ENCODE measurements around the gene SCAMP3. TPM values are rescaled to one million over a fixed set of nuclear protein-coding genes. Genes with fewer than 3 reads are reported as not detected.

SCAMP3 gene
- total and polyA plus RNA-seq, 10 of the 15 experiments (the other 5 are each of a cell fraction or from before 2014, with no cell fraction given): 17.2 to 133 (median 87.3) TPM

DNA sequence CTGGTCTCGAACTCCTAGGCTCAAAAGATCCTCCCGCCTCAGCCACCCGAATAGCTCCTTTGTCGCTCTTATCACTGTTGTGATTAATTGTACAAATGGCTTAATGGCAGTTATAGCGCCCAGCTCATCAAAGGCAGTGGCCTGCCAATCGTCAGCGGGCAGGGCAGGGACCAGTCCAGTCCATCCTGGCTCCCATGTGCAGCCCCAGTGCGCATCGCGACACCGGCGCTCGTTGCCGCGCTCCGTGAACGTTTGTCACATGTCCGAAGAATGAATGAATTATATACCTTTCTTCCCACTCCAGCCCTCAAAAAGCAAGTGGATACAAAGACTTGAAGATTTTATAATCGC, 35.3 kb downstream of the SCAMP3 start (continued):
- TF ChIP-seq HSF1 (IDR thresholded peaks at IDR 0.05; ENCODE audit: low read depth, low read length): no peak
- TF ChIP-seq, protein P1, sequence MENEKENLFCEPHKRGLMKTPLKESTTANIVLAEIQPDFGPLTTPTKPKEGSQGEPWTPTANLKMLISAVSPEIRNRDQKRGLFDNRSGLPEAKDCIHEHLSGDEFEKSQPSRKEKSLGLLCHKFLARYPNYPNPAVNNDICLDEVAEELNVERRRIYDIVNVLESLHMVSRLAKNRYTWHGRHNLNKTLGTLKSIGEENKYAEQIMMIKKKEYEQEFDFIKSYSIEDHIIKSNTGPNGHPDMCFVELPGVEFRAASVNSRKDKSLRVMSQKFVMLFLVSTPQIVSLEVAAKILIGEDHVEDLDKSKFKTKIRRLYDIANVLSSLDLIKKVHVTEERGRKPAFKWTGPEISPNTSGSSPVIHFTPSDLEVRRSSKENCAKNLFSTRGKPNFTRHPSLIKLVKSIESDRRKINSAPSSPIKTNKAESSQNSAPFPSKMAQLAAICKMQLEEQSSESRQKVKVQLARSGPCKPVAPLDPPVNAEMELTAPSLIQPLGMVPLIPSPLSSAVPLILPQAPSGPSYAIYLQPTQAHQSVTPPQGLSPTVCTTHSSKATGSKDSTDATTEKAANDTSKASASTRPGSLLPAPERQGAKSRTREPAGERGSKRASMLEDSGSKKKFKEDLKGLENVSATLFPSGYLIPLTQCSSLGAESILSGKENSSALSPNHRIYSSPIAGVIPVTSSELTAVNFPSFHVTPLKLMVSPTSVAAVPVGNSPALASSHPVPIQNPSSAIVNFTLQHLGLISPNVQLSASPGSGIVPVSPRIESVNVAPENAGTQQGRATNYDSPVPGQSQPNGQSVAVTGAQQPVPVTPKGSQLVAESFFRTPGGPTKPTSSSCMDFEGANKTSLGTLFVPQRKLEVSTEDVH (IDR thresholded peaks at IDR 0.05; ENCODE audit: low read depth, partially characterized antibody): no peak
- no peak for TF ChIP-seq EZH2 (IDR thresholded peaks at IDR 0.05; ENCODE audit: borderline replicate concordance, control insufficient read depth, low read depth, low read length)
- TF ChIP-seq FOXM1 (IDR thresholded peaks at IDR 0.05; ENCODE audit: low read depth, low read length): no peak
- TF ChIP-seq MTA3 (IDR thresholded peaks at IDR 0.05; ENCODE audit: borderline replicate concordance, low read length): 0 out of 2 replicates have a peak, but pooled peaks have one; percentile 46
- no peak for TF ChIP-seq MEF2B (IDR thresholded peaks at IDR 0.05; ENCODE audit: partially characterized antibody, poor library complexity, severe bottlenecking)
- TF ChIP-seq ETV6 (conservative IDR thresholded peaks at IDR 0.05 in 1 of 2, IDR thresholded peaks at IDR 0.05 in 1 of 2; ENCODE audit: borderline replicate concordance in 1 of 2, low read depth in 1 of 2): no peak
- peak; percentile 18; the same call in 1 of the 2 replicates for TF ChIP-seq SIN3A (IDR thresholded peaks at IDR 0.05; ENCODE audit: low read depth, low read length)
- TF ChIP-seq NBN (IDR thresholded peaks at IDR 0.05): peak; percentile 85; the same call in 1 of the 2 replicates
- TF ChIP-seq CEBPB (IDR thresholded peaks at IDR 0.05; ENCODE audit: borderline replicate concordance in 1 of 2, low read depth in 2 of 2, low read length in 2 of 2): no peak
- TF ChIP-seq CREB1 (IDR thresholded peaks at IDR 0.05; ENCODE audit: low read depth): 0 out of 2 replicates have a peak, but pooled peaks have one; percentile 5
- TF ChIP-seq POLR2AphosphoS5 (IDR thresholded peaks at IDR 0.05; ENCODE audit: low read length): no peak
- TF ChIP-seq LARP7 (IDR thresholded peaks at IDR 0.05): peak; percentile 64; the same call in 1 of the 2 replicates
- peak; percentile 30; the same call in 1 of the 2 replicates for TF ChIP-seq NFIC (IDR thresholded peaks at IDR 0.05; ENCODE audit: low read depth, low read length)
- TF ChIP-seq KLF5 (IDR thresholded peaks at IDR 0.05; ENCODE audit: partially characterized antibody): no peak
- TF ChIP-seq CBX5 (IDR thresholded peaks at IDR 0.05; ENCODE audit: low read depth): no peak
- TF ChIP-seq SRF (IDR thresholded peaks at IDR 0.05; ENCODE audit: low read depth in 2 of 2, low read length in 2 of 2): no peak
- no peak for TF ChIP-seq NR2C2 (IDR thresholded peaks at IDR 0.05; ENCODE audit: borderline replicate concordance, control insufficient read depth, insufficient read length, low read depth)

Measured in GM12878 (cell line).